Effector memory CD4-positive, alpha-beta T cell (primary cell): Measurements from ENCODE around the gene GLIS2.

Experiments
- DNase-seq, 3 donors: peaks; one replicate each; pipeline ENCODE4 v3.0.0-alpha.2; 2020
- H3K27ac ChIP-seq: 2 replicates; pipeline ENCODE4 v1.7.0; 2013; ENCODE audit warnings: mild to moderate bottlenecking, low read length, moderate library complexity; ENCODE audit not compliant: insufficient read depth, poor library complexity, severe bottlenecking
- H3K27me3 ChIP-seq: replicated peaks from 2 replicates; pipeline ENCODE4 v1.7.0; 2013; ENCODE audit warnings: mild to moderate bottlenecking, low read length; ENCODE audit not compliant: insufficient read depth, control insufficient read depth, poor library complexity, severe bottlenecking
- H3K36me3 ChIP-seq: 2 replicates; pipeline ENCODE4 v1.7.0; 2013; ENCODE audit warnings: mild to moderate bottlenecking, low read length, moderate library complexity; ENCODE audit not compliant: control insufficient read depth, insufficient read depth
- H3K4me1 ChIP-seq: 2 replicates; pipeline ENCODE4 v1.7.0; 2013; ENCODE audit warnings: low read length, mild to moderate bottlenecking; ENCODE audit not compliant: control insufficient read depth, insufficient read depth, poor library complexity, severe bottlenecking
- H3K4me3 ChIP-seq: 2 replicates; pipeline ENCODE4 v1.7.0; 2013; ENCODE audit warnings: low read length, low read depth, mild to moderate bottlenecking; ENCODE audit not compliant: insufficient read depth, poor library complexity, severe bottlenecking
- H3K9me3 ChIP-seq: 2 replicates; pipeline ENCODE4 v1.7.0; 2013; ENCODE audit warnings: mild to moderate bottlenecking, low read length, moderate library complexity; ENCODE audit not compliant: control insufficient read depth

Gene GLIS2

DNA sequence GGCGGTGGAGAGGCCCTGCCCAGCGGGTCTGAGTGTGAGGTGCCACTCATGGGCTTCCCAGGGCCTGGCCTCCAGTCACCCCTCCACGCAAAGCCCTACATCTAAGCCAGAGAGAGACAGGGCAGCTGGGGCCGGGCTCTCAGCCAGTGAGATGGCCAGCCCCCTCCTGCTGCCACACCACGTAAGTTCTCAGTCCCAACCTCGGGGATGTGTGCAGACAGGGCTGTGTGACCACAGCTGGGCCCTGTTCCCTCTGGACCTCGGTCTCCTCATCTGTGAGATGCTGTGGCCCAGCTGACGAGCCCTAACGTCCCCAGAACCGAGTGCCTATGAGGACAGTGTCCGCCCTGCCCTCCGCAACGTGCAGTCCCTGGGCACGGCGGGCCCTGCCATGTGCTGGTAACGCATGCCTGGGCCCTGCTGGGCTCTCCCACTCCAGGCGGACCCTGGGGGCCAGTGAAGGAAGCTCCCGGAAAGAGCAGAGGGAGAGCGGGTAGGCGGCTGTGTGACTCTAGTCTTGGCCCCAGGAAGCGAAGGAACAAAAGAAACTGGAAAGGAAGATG, 67.0 kb downstream of the GLIS2 start:
- no peak overlapping the region for H3K27ac ChIP-seq
- no peaks in the 10 kb centered on the region for H3K27me3 ChIP-seq
- H3K4me3 ChIP-seq = no peak overlapping the region
- peaks cover 90% of the 10 kb centered on the region for H3K36me3 ChIP-seq
- no peaks in the 10 kb centered on the region for H3K9me3 ChIP-seq
- no peak for DNase-seq
- H3K4me1 ChIP-seq = no peaks in the 10 kb centered on the region

DNA sequence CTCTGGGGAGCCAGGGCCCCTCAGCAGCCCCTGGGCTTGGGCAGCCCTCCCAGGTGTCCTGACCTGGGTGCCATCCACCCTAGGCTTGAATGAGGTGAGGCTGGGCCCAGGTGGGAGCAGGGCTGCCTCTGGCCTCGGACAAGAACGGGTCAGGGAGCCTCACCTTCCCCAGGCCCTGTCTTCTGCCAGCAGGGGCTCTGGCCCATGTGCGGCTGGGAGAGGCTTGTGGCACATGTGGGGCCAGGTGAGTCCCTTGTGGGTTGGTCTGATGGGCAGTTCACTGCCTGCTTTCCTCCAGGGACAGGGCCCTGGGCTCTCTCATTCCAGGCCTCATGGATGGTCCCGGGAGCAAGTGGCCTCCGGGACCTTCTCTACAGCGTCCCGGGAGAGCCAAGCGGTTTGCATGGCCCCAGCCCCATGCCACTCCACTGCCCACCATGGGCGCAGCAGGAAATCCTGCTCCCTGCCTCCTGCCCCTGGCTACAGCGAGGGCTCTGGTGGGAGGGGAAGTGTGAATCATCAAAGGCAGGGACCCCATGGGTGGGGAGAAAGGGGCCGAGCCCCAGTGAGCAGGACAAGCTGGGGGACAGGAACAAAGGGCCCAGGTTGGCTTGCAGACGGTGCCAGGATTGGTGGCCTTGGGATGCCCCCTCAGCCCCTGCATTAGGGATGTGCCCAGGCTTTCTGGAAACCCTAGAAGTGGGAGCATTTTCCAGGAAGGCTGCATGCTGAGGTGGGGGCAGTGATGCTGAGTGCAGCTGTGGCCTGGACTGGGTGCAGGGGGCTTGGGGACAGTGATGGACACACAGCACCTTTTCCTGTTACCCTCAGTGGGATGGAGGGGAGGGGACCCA, 68.0 kb downstream of the GLIS2 start:
- Histone ChIP-seq H3K4me3 (no peak overlapping the region), H3K36me3 (peaks cover 94% of the 10 kb centered on the region), H3K27ac (no peak overlapping the region), H3K27me3 (no peaks in the 10 kb centered on the region), H3K9me3 (no peaks in the 10 kb centered on the region), H3K4me1 (no peaks in the 10 kb centered on the region)
- DNase-seq = no peak

DNA sequence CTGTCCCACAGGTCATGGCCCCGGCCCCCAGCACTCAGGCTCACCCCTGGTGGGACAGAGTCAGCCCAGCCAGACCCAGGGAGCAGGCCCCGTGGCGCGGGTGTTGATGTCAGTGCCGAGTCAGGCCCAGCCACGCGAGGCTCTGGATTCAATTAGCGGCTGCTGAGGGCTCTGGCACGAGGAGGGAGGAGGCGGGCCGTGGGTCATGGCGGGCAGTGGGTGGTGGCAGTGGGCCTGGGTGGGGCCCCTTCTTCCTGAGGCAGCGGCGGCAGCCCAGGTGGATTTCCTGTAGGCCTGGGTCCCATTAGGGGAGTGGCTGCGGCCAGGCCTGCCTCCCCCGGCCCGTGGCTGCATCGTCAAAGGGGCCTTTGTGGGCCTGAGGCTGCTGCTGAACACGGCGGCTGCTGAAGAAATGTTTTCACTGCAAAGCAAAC, 68.7 kb downstream of the GLIS2 start:
- Histone ChIP-seq H3K36me3 (peaks cover 94% of the 10 kb centered on the region), H3K27ac (no peak overlapping the region), H3K4me3 (no peak overlapping the region), H3K27me3 (no peaks in the 10 kb centered on the region), H3K4me1 (no peaks in the 10 kb centered on the region), H3K9me3 (no peaks in the 10 kb centered on the region)
- no peak for DNase-seq

DNA sequence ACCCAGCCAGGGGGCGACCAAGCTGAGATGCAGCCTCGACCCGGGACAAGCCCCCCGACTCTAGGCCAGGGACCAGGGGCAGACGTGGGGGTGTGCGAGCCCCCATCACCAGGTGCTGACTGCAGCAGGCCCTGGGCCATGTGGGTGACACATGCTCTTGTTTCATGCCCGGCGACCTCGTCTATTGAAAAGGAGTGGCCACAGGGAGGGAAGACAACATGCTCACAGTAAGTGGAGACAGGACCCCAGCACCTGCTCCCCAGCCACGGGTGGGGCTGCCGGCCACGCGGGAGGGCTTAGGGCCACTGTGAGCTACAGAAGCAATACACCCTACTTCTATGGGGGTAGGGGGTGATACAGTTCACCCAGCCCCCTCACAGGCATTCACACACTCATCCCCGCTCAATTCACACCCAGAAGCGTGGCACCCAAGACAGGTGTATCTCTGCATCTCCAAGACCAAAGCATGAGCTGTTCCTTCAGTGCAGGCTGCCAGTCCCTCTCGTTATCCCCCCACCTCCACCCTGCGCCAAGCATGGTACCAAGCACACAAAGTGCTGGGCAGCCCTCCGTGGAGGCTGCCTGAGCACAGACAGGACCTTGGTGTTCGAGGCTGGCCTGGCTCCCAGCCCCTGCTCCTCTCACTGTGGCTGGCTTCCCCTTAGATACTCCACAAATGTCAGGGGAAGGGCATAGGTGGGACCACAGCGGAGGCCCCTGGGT, 69.4 kb downstream of the GLIS2 start:
- Histone ChIP-seq H3K27me3 (no peaks in the 10 kb centered on the region), H3K27ac (no peak overlapping the region), H3K36me3 (peaks cover 99% of the 10 kb centered on the region), H3K4me1 (no peaks in the 10 kb centered on the region), H3K9me3 (no peaks in the 10 kb centered on the region), H3K4me3 (no peak overlapping the region)
- no peak for DNase-seq

DNA sequence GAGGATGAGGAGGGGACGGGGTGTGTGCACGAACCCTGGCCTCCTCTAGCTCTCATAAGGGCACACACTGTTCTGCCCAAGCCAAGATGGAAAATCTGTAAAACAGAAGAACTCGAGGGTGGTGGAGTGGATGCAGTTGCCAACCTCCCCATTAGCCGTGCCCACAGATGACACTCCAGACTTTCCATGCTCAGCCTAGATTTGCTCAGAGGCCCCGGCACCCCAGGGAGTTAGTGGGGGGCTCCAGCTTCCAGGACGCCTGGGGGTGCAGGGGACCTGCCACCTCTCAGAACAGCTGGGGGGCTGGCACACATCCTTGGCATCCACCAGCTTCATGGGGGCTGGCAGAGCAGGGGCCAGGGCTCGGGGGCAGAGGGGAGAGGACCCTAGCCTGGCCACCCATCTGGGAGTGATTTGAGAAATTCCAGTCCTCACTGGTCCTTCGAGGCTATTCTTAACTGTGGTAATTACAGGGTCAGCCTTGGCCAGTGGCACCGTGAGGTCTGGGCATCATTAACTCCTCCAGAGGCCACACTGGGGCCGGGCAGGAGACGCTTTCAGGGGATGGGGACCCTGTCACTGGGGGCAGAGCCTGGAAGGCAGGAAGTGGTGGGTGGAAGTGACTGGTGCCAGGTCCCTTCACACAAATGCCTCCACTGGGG, 70.1 kb downstream of the GLIS2 start:
- Histone ChIP-seq H3K4me1 (no peaks in the 10 kb centered on the region), H3K27me3 (no peaks in the 10 kb centered on the region), H3K27ac (no peak overlapping the region), H3K4me3 (no peak overlapping the region), H3K9me3 (no peaks in the 10 kb centered on the region), H3K36me3 (peaks cover 99% of the 10 kb centered on the region)
- no peak for DNase-seq

DNA sequence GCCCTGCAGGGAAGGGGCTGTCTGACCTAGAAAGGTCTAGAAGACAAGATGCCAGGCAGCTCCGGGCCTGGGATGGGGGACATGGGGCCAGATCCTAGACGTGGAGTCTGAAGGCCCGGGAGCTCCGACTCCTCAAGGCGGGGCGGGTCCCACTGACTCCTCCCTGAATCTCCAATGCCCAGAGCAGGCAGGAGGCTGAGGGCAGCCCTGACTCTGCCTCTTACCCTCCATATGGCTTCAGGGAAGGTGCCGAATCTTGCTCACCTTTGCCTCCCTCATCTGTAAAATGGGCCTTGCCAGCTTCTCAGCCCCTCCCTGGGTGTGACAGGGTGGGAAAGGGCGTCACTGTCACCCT, 70.6 kb downstream of the GLIS2 start:
- Histone ChIP-seq H3K27me3 (no peaks in the 10 kb centered on the region), H3K4me3 (no peak overlapping the region), H3K9me3 (no peaks in the 10 kb centered on the region), H3K36me3 (peaks cover 96% of the 10 kb centered on the region), H3K4me1 (no peaks in the 10 kb centered on the region), H3K27ac (no peak overlapping the region)
- no peak for DNase-seq

DNA sequence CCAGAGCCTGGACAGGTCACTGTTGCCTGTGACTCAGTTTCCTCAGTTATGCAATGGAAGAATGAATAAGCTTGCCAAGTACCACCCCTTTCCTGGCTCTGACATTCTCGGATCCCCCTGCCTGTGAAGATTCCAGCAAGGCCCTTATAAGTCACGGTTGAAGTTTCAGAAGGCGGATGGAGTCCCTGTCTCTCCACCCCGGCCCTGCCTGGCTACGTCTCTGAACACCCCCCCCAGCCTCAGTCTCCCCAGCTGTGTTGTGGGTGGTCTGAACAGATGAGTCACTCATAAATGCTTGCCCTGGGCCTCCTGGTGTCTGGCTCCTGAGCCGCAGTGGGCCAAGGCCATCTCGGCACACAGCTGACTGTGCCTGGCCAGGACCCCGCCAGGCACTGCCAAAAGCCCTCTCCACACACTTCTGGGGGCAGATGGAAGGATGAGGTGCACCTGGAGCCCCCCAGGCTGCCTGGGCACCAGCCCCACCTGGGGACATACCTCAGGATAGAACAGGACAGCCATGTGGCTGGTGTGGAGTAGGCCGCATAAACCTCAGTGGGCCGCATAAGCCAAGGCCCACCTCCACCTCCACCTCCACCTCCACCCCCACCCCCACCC, 71.2 kb downstream of the GLIS2 start:
- H3K36me3 ChIP-seq = peaks cover 96% of the 10 kb centered on the region
- no peaks in the 10 kb centered on the region for H3K4me1 ChIP-seq
- no peak for DNase-seq
- H3K4me3 ChIP-seq = no peak overlapping the region
- no peak overlapping the region for H3K27ac ChIP-seq
- no peaks in the 10 kb centered on the region for H3K27me3 ChIP-seq
- no peaks in the 10 kb centered on the region for H3K9me3 ChIP-seq

DNA sequence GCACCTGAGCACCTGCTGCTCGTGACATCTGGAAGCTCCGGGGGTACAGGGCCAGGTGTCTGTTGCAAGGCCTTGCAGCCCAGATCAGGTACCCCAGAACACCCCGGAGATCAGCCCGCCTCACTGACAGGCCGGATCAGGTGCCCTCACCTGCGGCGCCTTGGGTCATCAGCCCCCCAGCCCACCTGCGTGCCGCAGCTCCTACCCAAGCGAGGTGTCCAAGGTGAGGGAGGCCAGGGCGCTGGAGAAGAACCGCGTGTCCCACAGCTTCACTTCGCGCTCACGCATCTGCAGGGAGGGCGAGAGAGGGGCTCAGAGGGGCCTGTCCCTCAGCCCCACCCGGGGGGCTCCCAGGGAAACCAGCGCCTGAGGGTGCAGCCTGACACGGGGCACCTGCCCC, 71.9 kb downstream of the GLIS2 start:
- Histone ChIP-seq H3K9me3 (no peaks in the 10 kb centered on the region), H3K4me1 (no peaks in the 10 kb centered on the region), H3K4me3 (no peak overlapping the region), H3K27ac (no peak overlapping the region), H3K27me3 (no peaks in the 10 kb centered on the region), H3K36me3 (peaks cover 96% of the 10 kb centered on the region)
- DNase-seq = no peak

DNA sequence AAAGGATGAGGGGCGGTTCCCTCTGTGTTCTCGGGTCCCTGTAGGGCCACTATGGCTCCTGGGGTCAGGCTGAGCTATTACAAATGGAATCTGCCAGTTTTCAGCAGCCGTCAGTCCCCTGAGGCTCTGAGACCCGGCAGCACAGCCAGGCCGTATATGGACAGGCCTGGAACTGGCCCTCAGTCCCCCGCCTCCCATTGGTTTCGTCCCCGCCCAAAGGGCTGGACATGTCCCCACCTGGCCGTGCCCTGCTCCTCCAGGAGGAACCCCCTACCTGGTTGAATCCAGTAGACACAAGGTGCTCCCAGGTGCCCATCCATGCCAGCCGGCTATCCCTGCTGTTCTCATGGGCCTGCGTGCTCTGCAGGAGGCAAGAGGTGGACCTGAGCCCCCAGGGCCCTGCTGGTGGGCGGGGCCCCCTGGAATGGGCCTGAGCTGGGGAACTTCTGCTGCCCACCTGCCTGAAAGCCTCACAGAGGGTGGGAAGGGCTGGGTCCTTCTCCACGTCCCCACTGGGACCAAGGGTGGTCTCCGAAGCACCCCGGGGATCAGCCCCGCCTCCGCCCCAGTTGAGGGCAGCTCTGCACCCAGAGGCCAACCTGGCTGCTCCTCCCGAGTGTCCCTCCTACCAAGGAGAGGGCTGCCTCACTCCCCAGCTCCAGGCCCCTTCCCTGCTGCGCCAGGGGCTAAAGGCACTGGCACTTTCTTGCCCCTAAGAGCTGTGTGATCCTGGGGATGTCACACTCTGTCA, 72.6 kb downstream of the GLIS2 start:
- Histone ChIP-seq H3K36me3 (peaks cover 96% of the 10 kb centered on the region), H3K4me3 (no peak overlapping the region), H3K27me3 (no peaks in the 10 kb centered on the region), H3K4me1 (no peaks in the 10 kb centered on the region), H3K27ac (no peak overlapping the region), H3K9me3 (no peaks in the 10 kb centered on the region)
- no peak for DNase-seq
